Stimulated activated CD4-positive, alpha-beta T cell treated with anti-CD3 and anti-CD28 coated beads, Interleukin-1b, Interleukin-23, amount 100 ng/mL, for 48 hours (primary cell): Measurements from ENCODE around the gene TNNC2.
"Not testable (repeated sequence)": the region's sequence is repeated elsewhere in the genome, so short reads cannot be mapped to it uniquely, and the experiment has no call there.

Source experiments
- DNase-seq: peaks from one replicate; pipeline ENCODE4 v3.0.0-alpha.2; 2020

TNNC2 gene

DNA sequence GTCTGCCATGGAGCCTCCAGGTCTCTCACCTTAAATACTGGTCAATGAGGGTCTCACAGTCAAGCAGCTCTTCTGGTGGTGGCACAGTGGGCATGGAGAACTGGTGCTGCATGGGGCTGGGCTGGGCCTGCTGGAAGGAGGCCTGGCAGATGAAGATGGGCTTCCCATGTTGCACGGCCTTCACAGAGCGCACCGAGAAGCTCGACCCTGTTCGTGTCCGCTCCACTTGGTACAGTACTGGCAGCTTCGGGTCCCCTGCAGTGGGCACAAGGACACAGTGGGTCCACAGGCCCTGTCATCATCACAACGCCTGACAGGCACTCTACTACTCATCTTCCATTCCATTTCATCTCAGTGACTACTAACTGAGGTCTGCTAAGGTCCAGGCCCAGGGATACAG, 21.3 kb upstream of the TNNC2 start:
- no peak for DNase-seq

DNA sequence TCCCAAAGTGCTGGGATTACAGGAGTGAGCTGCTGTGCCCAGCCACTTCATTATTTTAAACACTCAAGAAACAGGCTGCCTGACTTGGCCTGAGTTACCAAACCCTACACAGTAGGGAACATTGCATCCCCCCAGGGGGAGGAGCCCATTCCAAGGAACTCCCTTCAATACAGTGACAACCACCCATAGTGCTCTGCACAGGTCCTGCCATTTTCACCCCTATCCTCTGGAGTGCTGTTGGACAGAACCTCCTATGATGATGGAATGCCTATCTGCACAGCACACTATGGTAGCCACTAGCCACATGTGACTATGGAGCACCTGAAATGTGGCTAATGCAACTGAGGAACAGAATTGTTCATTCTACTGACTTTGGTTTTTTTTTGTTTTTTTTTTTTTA, 18.3 kb upstream of the TNNC2 start:
- no peak for DNase-seq

DNA sequence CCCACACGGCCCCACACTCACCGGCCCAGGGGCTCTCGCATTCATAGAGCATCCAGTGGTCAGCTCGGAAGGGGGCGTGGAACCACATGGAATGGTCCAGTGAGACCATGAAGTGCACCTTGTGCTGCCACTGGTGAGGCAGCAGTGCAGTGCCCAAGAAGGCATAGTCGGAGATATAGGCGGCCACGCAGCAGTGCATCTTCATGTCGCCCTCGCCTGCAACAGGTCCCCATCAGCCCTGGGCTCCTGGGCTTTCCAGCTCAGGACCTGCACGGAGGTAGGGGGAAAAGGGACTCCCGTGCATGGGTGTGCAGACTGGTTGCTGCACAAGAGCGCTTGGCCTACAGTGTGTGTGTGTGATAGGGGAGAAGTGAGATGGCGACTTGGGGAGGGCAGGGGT, 16.4 kb upstream of the TNNC2 start:
- no peak for DNase-seq

DNA sequence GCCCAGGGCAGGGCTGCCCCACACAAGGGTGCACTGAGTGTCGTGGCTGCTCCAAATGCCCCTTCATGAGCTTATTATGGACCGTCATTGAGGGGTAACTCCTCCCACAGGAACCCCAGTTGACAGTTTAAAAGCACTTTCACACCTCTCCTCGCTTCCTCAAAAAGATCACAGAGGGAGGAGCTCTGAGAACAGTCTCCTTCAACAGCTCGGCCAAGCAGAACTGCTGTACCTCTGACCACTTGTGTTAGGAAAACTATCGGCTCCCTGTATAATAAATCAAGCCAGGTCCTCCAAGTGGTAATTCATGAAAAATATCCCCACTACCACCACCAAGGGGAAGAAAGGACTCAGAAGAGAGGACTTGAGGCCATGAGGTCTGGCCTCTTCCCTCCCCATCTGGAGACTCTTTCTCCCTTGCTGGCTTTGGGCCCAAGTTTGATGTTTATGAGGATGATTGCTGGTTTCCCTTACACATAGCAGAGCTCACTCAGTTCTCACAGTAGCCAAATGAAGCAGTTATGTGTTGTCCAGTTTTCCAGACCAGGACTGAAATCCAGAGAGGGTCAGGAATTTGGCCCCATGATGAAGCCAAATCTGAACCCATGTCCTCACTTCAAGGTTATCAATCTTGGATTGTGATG, 15.2 kb upstream of the TNNC2 start:
- no peak for DNase-seq

DNA sequence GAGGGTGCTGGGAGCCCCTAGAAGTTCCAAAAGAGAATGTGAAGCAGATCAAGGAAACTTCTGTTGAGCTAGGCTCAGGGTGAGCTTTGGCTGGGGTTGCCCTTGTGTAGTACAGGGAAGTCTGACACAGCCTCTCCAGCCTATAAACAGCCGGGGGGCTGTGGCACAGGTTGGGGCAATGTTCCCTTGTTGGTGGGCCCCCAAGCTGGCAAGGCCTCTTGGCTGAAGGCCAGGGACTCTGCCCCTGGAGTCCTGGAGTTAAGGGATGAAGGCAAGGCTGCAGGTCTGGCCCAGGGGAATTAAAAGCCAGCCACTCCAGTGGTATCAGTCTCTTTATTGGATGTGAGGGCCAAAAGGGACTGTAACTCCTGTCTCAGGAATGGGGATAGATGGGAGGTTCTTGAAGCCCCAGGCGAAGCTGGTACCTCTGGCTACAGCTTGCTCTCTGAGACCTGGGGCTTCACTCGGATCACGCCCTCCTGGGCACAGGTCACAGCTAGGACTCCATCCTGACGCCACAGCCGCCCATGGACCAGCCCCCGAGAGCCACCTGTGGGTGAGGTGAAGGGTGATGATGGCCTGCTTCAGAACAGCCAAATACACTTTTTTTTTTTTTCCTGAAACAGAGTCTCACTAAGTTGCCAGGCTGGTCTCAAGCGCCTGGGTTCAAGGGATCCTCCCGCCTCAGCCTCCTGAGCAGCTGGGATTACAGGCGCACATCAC, 14.5 kb upstream of the TNNC2 start:
- DNase-seq: no peak

DNA sequence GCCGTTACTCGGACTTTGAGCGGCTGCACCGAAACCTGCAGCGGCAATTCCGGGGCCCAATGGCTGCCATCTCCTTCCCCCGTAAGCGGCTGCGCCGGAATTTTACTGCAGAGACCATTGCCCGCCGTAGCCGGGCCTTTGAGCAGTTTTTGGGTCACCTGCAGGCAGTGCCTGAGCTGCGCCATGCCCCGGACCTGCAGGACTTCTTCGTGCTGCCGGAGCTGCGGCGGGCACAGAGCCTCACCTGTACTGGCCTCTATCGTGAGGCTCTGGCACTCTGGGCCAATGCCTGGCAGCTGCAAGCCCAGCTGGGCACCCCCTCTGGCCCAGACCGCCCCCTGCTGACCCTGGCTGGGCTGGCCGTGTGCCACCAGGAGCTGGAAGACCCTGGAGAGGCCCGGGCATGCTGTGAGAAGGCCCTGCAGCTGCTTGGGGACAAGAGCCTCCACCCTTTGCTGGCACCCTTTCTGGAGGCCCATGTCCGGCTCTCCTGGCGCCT, 13.6 kb upstream of the TNNC2 start:
- DNase-seq: no peak

DNA sequence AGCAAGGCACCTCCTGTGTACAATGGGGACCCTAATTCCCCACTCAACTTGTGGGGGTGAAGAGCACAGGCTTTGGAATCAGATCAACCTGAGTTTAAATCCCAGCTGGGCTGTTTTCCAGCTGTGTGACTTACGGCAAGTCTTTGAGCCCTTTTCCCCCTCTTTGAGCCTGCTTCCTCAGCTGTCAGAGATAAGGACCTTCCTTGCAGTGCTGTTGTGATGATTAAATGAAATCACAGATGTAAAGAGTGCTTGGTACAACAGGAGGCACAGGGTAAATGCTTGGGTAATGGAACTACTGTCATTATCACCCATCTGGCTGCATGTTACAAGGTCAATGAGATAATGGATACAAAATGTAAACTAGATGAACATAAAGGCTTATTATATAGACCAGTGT, 9.7 kb upstream of the TNNC2 start:
- no peak for DNase-seq

DNA sequence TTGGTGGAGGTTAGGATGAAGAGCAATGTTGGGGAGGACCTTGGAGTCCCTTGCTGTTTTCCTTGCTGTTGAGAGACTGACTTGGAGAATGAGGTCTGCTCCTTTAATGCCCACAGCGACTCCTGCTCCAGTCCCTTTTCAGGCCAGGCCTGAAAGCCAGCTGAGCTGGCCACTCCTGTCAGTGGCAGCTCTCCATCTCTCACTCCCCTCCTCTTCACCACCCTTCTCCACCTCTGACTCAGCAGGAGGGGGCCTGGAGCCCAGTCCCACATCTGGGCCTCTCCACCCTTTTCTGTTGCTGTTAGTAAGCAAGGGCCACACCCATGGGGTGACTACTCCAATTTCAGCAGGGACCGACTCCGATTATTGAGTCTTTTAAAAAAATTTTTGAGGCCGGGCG, 8.7 kb upstream of the TNNC2 start:
- DNase-seq: no peak

DNA sequence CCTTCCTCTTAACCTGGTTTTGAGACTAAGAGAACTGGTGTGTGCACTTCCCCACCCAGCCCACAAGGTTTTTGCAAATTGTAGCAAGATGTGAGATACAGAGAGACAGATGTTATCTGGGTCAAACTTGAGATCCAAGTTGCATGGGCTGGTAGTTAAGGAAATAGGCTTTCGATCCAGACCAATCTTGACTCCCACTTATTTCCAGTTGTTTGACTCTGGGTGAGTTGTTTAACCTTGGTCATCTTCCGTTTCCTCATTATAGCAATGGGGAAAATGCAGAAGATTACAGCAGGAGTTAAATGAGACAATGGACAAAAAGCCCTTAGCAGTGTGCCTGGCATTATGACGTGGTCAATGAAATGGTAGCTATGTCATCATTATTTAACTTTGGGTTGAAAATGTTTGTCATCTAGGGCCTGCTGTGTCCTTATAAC, 8.2 kb upstream of the TNNC2 start:
- DNase-seq: no peak

DNA sequence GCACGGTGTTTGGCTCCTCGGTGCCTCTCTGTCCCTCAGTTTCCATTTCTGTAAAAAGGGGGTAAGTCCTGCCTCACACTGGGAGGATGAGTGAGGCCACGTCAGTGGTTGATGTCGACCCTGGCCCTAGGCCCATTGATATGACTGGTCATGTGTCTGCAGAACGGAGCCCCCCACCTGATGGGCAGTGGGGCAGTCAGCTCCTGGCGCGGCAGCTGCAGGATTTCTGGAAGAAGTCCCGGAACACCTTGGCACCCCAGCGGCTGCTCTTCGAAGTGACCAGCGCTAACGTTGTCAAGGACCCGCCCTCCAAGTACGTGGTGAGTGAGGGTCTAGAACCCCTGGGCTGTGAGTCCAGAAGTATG, 7.7 kb upstream of the TNNC2 start:
- no peak for DNase-seq

DNA sequence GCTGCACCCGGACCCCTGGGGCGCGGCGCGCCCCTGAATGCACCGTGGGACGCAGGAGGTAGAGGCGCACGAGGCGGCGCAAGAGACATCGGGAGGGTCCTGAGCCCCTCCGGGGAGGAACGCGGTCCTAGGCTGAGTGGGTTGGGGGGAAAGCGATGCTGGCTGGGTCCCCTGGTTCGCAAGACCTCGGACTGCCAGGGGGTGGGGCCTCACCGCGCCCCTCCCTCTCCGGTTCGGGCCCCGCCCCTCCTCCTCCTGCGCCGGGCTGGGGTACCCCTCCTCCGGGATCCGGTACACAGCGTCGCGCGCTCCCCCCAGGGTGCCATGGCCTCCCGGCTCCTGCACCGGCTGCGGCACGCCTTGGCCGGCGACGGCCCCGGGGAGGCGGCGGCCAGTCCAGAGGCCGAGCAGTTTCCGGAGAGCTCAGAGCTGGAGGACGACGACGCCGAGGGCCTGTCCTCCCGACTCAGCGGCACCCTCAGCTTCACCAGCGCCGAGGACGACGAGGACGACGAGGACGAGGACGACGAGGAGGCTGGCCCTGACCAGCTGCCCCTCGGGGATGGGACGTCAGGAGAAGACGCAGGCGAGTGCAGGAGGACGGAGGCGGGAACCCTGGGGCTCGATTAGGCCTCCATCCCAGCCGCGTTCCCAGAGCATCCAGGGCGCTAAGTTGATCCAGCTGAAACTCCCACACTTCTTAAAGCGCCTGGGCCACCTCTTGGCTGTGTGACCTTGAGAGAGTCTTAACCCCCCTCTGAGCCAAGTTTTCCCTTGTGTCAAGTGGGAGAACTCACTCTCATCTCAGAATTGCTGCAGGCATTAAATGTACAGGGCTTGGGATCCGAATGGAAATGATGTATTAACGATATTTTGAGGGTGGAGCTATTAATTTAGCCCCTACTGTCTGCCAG, 7.0 kb upstream of the TNNC2 start:
- peak; percentile 39 for DNase-seq

DNA sequence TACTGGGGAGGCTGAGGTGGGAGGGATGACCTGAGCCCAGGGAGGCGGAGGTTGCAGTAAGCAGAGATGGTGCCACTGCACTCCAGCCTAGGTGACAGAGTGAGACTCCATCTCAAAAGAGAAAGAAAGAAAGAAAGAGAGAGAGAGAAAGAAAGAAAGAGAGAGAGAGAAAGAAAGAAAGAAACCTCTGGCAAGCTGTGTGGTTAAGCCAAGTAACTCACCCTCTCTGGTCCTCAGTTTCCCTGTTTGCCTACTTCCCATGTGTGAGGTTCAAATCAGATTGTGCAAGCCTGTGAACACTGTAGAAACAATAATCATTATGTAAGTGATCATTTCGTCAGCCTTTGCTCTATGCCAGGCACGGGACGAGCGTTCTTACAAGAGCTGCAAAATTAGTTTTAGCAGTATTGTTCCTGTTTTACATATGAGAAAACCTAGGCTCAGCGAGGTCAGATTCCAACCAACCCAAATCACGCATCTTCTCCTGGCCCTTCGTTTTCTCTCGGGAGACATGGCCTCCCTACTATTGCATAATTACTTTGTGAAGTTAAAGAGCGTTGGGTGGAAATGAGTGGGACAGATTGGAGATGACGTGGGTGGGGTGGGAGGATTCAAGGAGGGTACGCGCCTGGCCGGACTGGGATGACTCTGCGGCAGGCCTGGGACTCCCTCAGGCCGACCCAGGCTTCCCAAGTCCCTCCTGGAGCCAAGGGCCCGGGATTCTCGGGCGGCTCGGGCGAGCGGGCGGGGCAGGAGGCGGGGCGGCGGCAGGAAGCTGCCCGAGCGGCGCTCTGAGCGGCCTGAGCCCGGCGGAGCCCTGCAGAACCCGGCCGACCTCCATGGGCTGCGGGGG, 6.1 kb upstream of the TNNC2 start, which contains the start of gene SNX21:
SNX21 (plus strand) TSS at position 770 of the 853 bp plus-strand sequence. CDS start 121 bp downstream, outside the sequence.
- DNase-seq: peak; percentile 21

DNA sequence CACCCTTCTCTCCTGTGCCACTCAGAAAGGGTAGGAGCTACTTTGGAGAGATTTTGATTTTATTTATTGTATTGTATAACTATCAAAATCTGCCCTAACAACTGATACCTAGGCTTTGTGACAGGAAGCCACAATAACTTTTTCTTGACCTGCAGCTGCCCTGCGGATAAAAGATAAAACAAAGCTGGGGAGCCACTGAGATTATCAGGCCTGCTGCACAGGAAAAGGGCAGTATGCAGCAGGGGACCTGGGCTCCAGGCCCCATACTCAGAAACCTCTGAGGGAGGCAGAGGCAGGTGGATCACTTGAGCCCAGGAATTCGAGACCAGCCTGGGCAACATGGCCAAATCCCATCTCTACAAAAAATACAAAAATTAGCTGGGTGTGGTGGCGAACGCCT, 5.5 kb upstream of the TNNC2 start:
- DNase-seq: no peak

DNA sequence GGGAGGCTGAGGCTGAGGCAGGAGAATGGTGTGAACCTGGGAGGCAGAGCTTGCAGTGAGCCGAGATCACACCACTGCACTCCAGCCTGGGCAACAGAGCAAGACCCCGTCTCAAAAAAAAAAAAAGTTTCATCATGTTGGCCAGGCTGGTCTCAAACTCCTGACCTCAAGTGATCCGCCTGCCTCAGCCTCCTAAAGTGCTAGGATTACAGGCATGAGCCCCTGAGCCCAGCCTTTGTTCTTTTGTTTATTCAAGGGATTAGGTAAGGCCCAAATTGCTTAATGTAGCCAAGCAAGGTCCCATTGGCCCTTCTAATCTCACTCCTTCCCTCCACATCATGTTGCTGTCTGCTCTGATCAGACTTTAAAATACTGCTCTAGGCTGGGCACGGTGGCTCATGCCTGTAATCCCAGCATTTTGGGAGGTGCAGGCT, 2.6 kb upstream of the TNNC2 start:
- DNase-seq: not testable (repeated sequence)

DNA sequence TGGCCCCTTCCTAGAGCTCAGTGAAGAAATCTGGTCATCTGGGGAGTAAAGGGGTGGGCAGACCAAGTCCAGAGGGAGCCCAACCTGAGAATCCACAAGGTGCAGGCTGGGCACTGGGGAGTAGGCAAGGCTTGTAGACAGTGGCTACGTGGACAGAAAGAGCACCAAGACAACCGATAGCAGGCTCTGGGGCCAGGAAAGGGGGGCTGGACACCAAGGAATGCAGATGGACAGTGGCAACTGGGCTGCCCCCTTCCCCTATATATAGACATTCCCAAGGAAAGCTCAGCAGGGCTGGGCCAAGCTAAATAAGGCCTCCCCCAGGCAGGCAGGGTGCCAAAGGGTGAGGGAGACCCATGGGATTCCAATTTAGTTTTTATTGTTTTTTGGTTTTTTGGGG, 1.5 kb upstream of the TNNC2 start:
- DNase-seq: no peak

DNA sequence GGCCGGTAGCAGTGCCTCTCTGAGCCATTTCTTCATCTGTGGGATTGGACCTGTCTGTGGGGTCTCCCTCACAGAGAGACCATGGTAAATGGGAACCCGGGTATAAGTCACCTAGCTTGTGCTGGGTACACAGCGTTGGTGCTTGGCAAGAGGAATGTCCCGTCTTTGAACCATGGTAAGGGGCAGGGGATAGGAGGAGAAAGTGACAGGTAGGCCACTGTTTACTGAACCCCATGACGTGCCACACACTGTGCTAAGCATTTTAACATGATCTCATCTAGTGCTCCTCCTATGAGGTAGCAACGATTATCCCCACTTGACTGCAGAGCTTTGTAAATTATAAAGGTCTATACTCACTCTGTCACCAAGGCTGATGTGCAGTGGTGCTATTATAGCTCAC, 600 bp upstream of the TNNC2 start:
- no peak for DNase-seq

DNA sequence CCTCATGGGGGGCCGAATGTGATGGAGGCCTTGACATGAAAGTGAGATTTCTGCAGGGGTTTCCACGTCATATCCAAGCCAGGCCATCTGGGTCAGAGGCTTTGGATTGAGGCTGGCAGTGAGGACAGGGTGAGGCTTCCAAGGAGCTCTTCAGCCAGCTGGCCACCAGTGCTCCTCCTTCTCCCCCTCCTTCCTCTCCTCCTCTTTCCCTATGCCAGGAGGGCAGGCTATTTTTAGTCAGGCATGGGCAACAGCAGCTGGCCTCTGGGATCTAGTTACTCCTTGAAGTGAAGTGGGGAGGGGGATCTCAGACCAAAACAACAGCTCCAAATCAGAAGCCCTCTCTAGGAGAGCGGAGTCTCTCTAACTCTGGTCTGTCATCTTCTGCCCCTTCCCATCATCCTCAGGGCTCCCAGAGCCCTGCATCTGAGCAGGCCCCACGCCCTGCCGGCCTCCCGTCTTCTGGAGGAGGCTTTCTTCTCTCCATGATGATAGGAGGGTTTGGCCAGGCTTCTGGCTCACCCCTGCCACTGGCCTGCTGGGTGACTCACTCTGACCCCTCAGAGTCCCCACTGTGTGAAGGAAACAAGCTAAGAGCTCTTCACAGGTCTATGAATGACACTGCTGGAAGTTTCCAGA, 612 bp downstream of the TNNC2 start:
- DNase-seq: no peak

DNA sequence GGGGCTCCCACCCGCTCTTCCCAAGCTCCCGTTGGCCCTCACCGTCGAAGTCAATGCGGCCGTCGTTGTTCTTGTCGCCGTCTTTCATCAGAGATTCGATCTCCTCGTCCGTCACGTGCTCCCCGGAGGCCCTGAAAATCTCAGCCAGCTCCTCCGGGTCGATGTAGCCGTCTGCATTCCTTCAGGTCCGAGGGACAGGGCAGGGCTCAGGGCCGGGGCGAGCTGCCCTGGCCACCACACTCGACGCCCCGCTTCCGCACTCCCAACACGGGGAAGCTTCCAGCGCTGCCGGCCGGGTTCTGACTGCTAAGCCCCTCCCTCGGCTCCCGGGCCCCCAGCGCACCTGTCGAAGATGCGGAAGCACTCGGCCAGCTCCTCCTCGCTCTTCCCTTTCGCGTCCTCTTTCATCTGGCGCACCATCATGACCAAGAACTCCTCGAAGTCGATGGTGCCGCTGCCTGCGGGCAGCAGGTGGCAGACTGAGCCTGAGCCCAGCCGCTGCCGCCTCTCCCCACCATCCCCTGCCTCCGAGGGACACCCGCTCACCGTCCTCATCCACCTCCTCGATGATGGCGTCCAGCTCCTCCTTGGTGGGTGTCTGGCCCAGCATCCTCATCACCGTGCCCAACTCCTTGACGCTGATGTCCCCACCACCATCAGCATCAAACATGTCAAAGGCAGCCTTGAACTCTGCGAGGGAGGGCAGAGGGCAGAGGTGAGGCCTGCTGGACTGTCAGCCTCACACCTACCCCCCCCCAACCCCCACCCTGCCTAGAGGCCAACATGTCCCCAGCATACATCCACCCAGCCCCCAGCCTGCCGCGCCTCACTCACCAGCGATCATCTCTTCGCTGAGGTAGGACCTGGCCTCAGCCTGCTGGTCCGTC, 2.9 kb downstream of the TNNC2 start:
- peak; percentile 57 for DNase-seq

DNA sequence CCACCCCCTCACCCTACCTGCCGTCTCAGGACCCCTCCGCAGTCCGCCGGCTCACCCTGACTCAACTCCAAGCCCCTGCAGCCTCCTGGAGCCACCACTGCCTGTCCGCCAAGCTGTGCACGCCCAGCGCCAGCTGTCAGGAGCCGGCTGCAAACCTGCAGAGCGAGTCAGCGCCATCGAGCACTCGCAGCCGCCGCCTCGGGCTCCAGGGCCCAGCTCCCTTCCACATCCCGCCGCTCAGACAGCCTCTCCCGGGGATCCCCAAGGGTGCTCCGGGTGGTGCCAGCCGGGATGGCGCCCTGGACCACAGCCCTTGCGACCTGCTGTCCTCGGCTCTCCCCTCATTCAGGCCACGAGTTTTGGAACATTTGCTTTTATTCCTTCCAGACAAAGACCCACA, 4.3 kb downstream of the TNNC2 start:
- no peak for DNase-seq

DNA sequence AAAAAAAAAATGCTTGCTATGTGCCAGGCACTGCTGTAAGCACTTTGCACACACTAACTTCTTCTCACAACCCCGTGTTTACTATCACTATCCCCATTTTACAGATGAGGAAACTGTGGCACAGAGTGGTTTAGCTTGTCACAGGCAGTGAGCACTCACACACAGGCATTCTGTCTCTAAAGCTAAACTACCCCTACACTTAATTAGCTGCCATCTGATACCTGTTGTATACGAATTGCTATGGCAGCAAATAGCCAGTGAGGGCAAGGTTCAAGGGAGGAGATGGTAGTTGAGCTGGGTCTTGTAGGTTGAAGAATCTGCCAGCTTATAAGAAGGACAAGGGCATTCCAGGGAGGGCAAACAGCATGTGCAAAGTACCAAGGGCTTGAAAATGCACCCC, 5.2 kb downstream of the TNNC2 start:
- no peak for DNase-seq

DNA sequence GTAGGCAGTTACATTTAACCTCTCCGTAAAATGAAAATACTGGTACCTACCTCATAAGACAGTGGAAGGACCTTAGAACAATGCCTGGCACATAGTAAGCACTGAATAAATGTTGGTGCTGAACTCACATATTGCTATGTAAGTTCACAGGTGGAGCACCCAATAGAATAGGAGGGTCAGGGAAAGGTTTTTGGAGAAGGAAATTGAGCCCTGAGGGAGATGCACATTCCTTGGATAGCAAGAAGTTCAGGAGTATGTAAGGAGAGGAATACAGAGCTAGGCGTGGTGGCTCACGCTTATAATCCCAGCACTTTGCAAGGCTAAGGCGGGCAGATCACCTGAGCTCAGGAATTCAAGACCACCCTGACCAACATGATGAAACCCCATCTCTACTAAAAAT, 7.6 kb downstream of the TNNC2 start:
- DNase-seq: no peak
